Measurements from ENCODE around the gene ANKRD34B. TPM values are rescaled to one million over a fixed set of nuclear protein-coding genes. Genes with fewer than 3 reads are reported as not detected.

ANKRD34B gene
- total RNA-seq, 2 donors from 2014 or later: not detected

- Histone ChIP-seq H3K4me3 (no peak overlapping the region), H3K36me3 (no peaks in the 10 kb centered on the region), H3K9me3 (no peaks in the 10 kb centered on the region), H3K27me3 (replicated peaks; ENCODE audit: insufficient read depth) (no peaks in the 10 kb centered on the region), H3K4me1 (ENCODE audit: control insufficient read depth in 1 of 2, low read depth in 2 of 2) (no peaks in the 10 kb centered on the region), H3K27ac (no peak overlapping the region)
- no peak for TF ChIP-seq CTCF (IDR thresholded peaks at IDR 0.05)
- no peak for DNase-seq (ENCODE audit: low spot score)
- ATAC-seq (ENCODE audit: insufficient number of reproducible peaks, low FRiP score, low read depth): no peak
Measured at GRCh38 chr5:80559244-80559643, 10.8 kb downstream of the ANKRD34B start.

- TF ChIP-seq CTCF (IDR thresholded peaks at IDR 0.05): no peak
- DNase-seq (ENCODE audit: low spot score): no peak
- Histone ChIP-seq H3K36me3 (no peaks in the 10 kb centered on the region), H3K4me1 (ENCODE audit: control insufficient read depth in 1 of 2, low read depth in 2 of 2) (no peaks in the 10 kb centered on the region), H3K27ac (no peak overlapping the region), H3K9me3 (no peaks in the 10 kb centered on the region), H3K4me3 (no peak overlapping the region), H3K27me3 (replicated peaks; ENCODE audit: insufficient read depth) (no peaks in the 10 kb centered on the region)
- ATAC-seq (ENCODE audit: insufficient number of reproducible peaks, low FRiP score, low read depth): no peak
Measured at GRCh38 chr5:80555099-80555498, 15.0 kb downstream of the ANKRD34B start.

- Histone ChIP-seq H3K4me1 (ENCODE audit: control insufficient read depth in 1 of 2, low read depth in 2 of 2) (no peaks in the 10 kb centered on the region), H3K27me3 (replicated peaks; ENCODE audit: insufficient read depth) (no peaks in the 10 kb centered on the region), H3K4me3 (no peak overlapping the region), H3K9me3 (no peaks in the 10 kb centered on the region), H3K27ac (no peak overlapping the region), H3K36me3 (no peaks in the 10 kb centered on the region)
- DNase-seq (ENCODE audit: low spot score) (no peak), ATAC-seq (ENCODE audit: insufficient number of reproducible peaks, low FRiP score, low read depth) (no peak)
- no peak for TF ChIP-seq CTCF (IDR thresholded peaks at IDR 0.05)
Measured at GRCh38 chr5:80554646-80555045, 15.4 kb downstream of the ANKRD34B start.

GRCh38 chr5:80541392-80541791, 28.7 kb downstream of the ANKRD34B start:
- Histone ChIP-seq H3K27me3 (replicated peaks; ENCODE audit: insufficient read depth) (no peaks in the 10 kb centered on the region), H3K4me1 (ENCODE audit: control insufficient read depth in 1 of 2, low read depth in 2 of 2) (no peaks in the 10 kb centered on the region), H3K36me3 (no peaks in the 10 kb centered on the region), H3K27ac (no peak overlapping the region), H3K4me3 (no peak overlapping the region), H3K9me3 (no peaks in the 10 kb centered on the region)
- DNase-seq (ENCODE audit: low spot score) (no peak), ATAC-seq (ENCODE audit: insufficient number of reproducible peaks, low FRiP score, low read depth) (no peak)
- TF ChIP-seq CTCF (IDR thresholded peaks at IDR 0.05): no peak

- DNase-seq (ENCODE audit: low spot score) (no peak), ATAC-seq (ENCODE audit: insufficient number of reproducible peaks, low FRiP score, low read depth) (no peak)
- Histone ChIP-seq H3K27ac (no peak overlapping the region), H3K27me3 (replicated peaks; ENCODE audit: insufficient read depth) (no peaks in the 10 kb centered on the region), H3K4me1 (ENCODE audit: control insufficient read depth in 1 of 2, low read depth in 2 of 2) (no peaks in the 10 kb centered on the region), H3K36me3 (no peaks in the 10 kb centered on the region), H3K4me3 (no peak overlapping the region), H3K9me3 (no peaks in the 10 kb centered on the region)
- TF ChIP-seq CTCF (IDR thresholded peaks at IDR 0.05): no peak
Measured at GRCh38 chr5:80540691-80541090, 29.4 kb downstream of the ANKRD34B start.
